OCI-LY1 (cell line): Measurements from ENCODE around the gene IPMK.

Source experiments
- CTCF ChIP-seq: fragments of 200-600 bp; sonication (generic), shearing (Covaris generic); IDR thresholded peaks from 2 replicates; pipeline ENCODE4 v1.5.1; 2017; ENCODE audit warnings: mild to moderate bottlenecking, antibody characterized with exemption, low read length, moderate library complexity, mixed read lengths
- EZH2 ChIP-seq: fragments of 200-600 bp; sonication (generic), shearing (Covaris generic); IDR thresholded peaks from 2 replicates; pipeline ENCODE4 v1.8.0; 2017; ENCODE audit warnings: borderline replicate concordance, mixed run types, mild to moderate bottlenecking, antibody characterized with exemption, low read length, moderate library complexity, mixed read lengths

- TF ChIP-seq CTCF (no peak), EZH2 (no peak)
Observed at GRCh38 chr10:58281092-58281752, 13.5 kb upstream of the IPMK start.
